Bone marrow (tissue), 2 donors: ENCODE measurements around the gene PON1.
A peak's percentile ranks its signal among the peaks of the same experiment; 100 is the strongest.

Source experiments
- DNase-seq, 2 donors: peaks; one replicate each; lab custom pipeline; 2025; lab: John Stamatoyannopoulos, UW

PON1 gene

GRCh38 chr7:95324431-95324830 is at the start of gene PON1:
Gene PON1, minus strand, starts transcription at chr7:95324532. Its CDS starts 57 bp downstream, at chr7:95324475.
- DNase-seq, result no peak

GRCh38 chr7:95373323-95373722 is 49.0 kb upstream of the PON1 start:
- no peak for DNase-seq

- no peak for DNase-seq
Observed at GRCh38 chr7:95368235-95368634, 43.9 kb upstream of the PON1 start.

- DNase-seq, result no peak
Observed at GRCh38 chr7:95367606-95368005, 43.3 kb upstream of the PON1 start.

GRCh38 chr7:95365151-95365550 is 40.8 kb upstream of the PON1 start:
- no peak for DNase-seq

- no peak for DNase-seq
Observed at GRCh38 chr7:95357623-95358022, 33.3 kb upstream of the PON1 start.

- DNase-seq, result no peak
Observed at GRCh38 chr7:95342642-95343307, 18.4 kb upstream of the PON1 start.

GRCh38 chr7:95342029-95342428 is 17.7 kb upstream of the PON1 start:
- DNase-seq, result no peak

- no peak for DNase-seq
Observed at GRCh38 chr7:95340491-95340890, 16.2 kb upstream of the PON1 start.

GRCh38 chr7:95338832-95339231 is 14.5 kb upstream of the PON1 start:
- no peak for DNase-seq

GRCh38 chr7:95335093-95335492 is 10.8 kb upstream of the PON1 start:
- DNase-seq, result no peak

GRCh38 chr7:95334447-95334846 is 10.1 kb upstream of the PON1 start:
- no peak for DNase-seq

GRCh38 chr7:95330961-95331337 is 6.6 kb upstream of the PON1 start:
- no peak for DNase-seq

GRCh38 chr7:95330204-95330960 is 6.0 kb upstream of the PON1 start:
- DNase-seq, result peak in 1 of 2 donors; percentile 70

GRCh38 chr7:95327356-95327755 is 3.0 kb upstream of the PON1 start:
- no peak for DNase-seq

- DNase-seq, result no peak
Observed at GRCh38 chr7:95323410-95324129, 762 bp downstream of the PON1 start.

- no peak for DNase-seq
Observed at GRCh38 chr7:95322854-95323253, 1.5 kb downstream of the PON1 start.

GRCh38 chr7:95322396-95322795 is 1.9 kb downstream of the PON1 start:
- no peak for DNase-seq

GRCh38 chr7:95321720-95322119 is 2.6 kb downstream of the PON1 start:
- DNase-seq, result no peak

GRCh38 chr7:95320651-95321050 is 3.7 kb downstream of the PON1 start:
- DNase-seq, result no peak

- no peak for DNase-seq
Observed at GRCh38 chr7:95319570-95319969, 4.8 kb downstream of the PON1 start.

- no peak for DNase-seq
Observed at GRCh38 chr7:95318501-95319100, 5.7 kb downstream of the PON1 start.

GRCh38 chr7:95317966-95318365 is 6.4 kb downstream of the PON1 start:
- no peak for DNase-seq
